Heart left ventricle (tissue), 16 donors: Measurements from ENCODE around the gene NAT10. TPM values are rescaled to one million over a fixed set of nuclear protein-coding genes. Genes with fewer than 3 reads are reported as not detected.

ENCODE experiments used
- ATAC-seq, 4 donors: fragments of 200-7000 bp; cut with Tn5 transposase; one replicate each; pipeline ENCODE4 v1.9.1; 2020 to 2022; ENCODE audit warnings: moderate library complexity in 4 of 4, mild to moderate bottlenecking in 3 of 4, moderate number of reproducible peaks in 1 of 4
- DNase-seq, 5 donors: peaks; one replicate each; pipeline ENCODE4 v3.0.0-alpha.2; 2020
- H3K27ac ChIP-seq, 12 donors: fragments of 200-600 bp; sonication (generic) in 4 of 12; one replicate each; pipeline versions ENCODE4 v1.5.0 to v1.8.0; 2016 to 2022; ENCODE audit warnings: mild to moderate bottlenecking in 2 of 12
- H3K27me3 ChIP-seq, 9 donors: fragments of 200-600 bp; sonication (generic) in 2 of 9; one replicate each; pipeline versions ENCODE4 v1.5.1 to v1.8.0; 2016 to 2022; ENCODE audit warnings: mild to moderate bottlenecking in 3 of 9
- H3K36me3 ChIP-seq, 9 donors: fragments of 200-600 bp; sonication (generic) in 2 of 9; one replicate each; pipeline versions ENCODE4 v1.5.0 to v1.8.0; 2018 to 2022; ENCODE audit warnings: mild to moderate bottlenecking in 2 of 9
- H3K4me1 ChIP-seq, 12 donors: fragments of 200-600 bp; sonication (generic) in 4 of 12; one replicate each; pipeline versions ENCODE4 v1.5.0 to v1.8.0; 2016 to 2022; ENCODE audit warnings: mild to moderate bottlenecking in 3 of 12
- H3K4me3 ChIP-seq, 12 donors: fragments of 200-600 bp; sonication (generic) in 4 of 12; one replicate each; pipeline versions ENCODE4 v1.5.0 to v1.8.0; 2017 to 2022; ENCODE audit warnings: mild to moderate bottlenecking in 9 of 12, moderate library complexity in 4 of 12
- H3K9me3 ChIP-seq, 12 donors: fragments of 200-600 bp; sonication (generic) in 4 of 12; one replicate each; pipeline versions ENCODE4 v1.5.0 to v1.8.0; 2016 to 2022; ENCODE audit warnings: mild to moderate bottlenecking in 1 of 12
- POLR2A ChIP-seq, 2 donors: fragments of 450-650 bp; IDR thresholded peaks; one replicate each; pipeline ENCODE4 v1.6.1; 2017; ENCODE audit warnings: antibody characterized with exemption in 2 of 2, mild to moderate bottlenecking in 2 of 2, moderate library complexity in 2 of 2
- WGBS, 4 donors: extraction: QIAGEN DNeasy Blood & Tissue Kit in 2 of 4; methylation state at CpG; one replicate each; pipeline versions ENCODE4 v1.1.5 to v1.1.7; 2013 to 2018; 5-methylcytosine and 5-hydroxymethylcytosine counted together
- intact Hi-C, 10 donors: fragments of 100-400 bp; cut with DNase I; formaldehyde crosslinking; loops; one replicate each; pipeline versions ENCODE4 v1.11.1 to v1.14.2; 2022
- polyA plus RNA-seq, 2 donors: library from polyadenylated mRNA; stranded (reverse); fragments of 200-250 nt; gene quantifications; one replicate each; pipeline ENCODE4 v1.2.3, GENCODE V29; 2013
- total RNA-seq, 9 donors: library from RNA; depleted of rRNA in 2 of 9; stranded (reverse); fragments of >200 nt in 2 of 9; fragmentation: NEBNext Ultra II Directional in 3 of 9; extraction: Animal tissue kit (Norgen Biotek cat#: 25700) in 3 of 9; gene quantifications; one replicate each; pipeline versions ENCODE4 v1.1.0 to v1.2.4, GENCODE V29; 2016 to 2023
- TF ChIP-seq, protein P1 (sequence below), 12 donors: fragments of 200-600 bp; sonication (generic) in 4 of 12; IDR thresholded peaks; one replicate each; pipeline versions ENCODE4 v1.5.0 to v1.8.0; 2018 to 2022; ENCODE audit warnings: antibody characterized with exemption in 12 of 12, mild to moderate bottlenecking in 5 of 12
- donor health status: ischemic (EF 13 %, LVEDD 7.1; RV severe dilation, severe dysfunction).
- donor health status: healthy with polysubstance abuse.
- donor health status: DM: no; HTN: yes; CAD: no.
- donor health status: DM: no; HTN: no; CAD: no.
- donor health status: ischemic (EF 25% LVEDD 6.9; RV normal size, moderate dysfunction).
- donor health status: ischemic (EF 25% LVEDD 5.7; RV mildly dilated, moderate dysfunction).
- donor health status: healthy.
- donor health status: DM: yes; HTN: yes; CAD: no.
- donor health status: ischemic (EF 35%, LVEDD 5.7; RV mildly dilated, moderate dysfunction).
- donor health status: nonischemic (EF 11% LVEDD 7.7; RV severe dilation, severe dysfunction).
- donor health status: DM: yes; HTN: yes; CAD: no.
- donor health status: PGD.
- donor health status: ischemic (EF 29% LVEDD 5.4; RV normal size, mild dysfunction).
- donor health status: nonischemic (EF 23%, LVEDD 6.1; RV moderate dilation, normal function).

NAT10 gene
- total and polyA plus RNA-seq, 11 donors: 14.5 to 27.1 (median 21.1) TPM

DNA sequence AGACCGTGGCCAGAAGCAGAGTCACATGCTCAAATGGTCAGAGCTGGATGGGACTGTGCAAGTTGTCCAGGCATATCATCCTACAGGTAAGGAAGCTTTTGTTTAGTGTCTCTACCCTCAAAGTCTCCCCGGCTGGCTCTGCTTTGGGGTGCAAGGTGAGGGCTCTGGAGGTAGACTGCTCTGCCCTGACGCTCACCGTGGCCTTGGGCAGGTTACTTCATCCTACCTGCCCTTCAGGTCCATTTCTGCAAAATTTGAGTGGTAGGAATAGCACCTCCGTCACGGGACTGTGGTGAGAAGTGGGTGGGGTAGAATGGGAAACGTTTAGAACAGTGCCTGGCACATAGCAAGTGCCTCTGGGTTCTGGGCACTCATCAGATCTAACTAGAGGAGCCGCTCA lies 42.2 kb downstream of the NAT10 start:
- Histone ChIP-seq H3K27ac (no peak overlapping the region), H3K9me3 (no peaks in the 10 kb centered on the region), H3K4me1 (peaks cover 0 to 8% (median 0%) of the 10 kb centered on the region in 12 donors), H3K36me3 (peaks cover 0 to 98% (median 90%) of the 10 kb centered on the region in 9 donors), H3K27me3 (no peaks in the 10 kb centered on the region), H3K4me3 (no peak overlapping the region)
- intact Hi-C loops: no loop called here
- WGBS, 4 donors: 83 to 87% (median 86%) methylated on average over 8 of the region's 8 CpGs
- DNase-seq (no peak), ATAC-seq (no peak)
- TF ChIP-seq, protein P1, sequence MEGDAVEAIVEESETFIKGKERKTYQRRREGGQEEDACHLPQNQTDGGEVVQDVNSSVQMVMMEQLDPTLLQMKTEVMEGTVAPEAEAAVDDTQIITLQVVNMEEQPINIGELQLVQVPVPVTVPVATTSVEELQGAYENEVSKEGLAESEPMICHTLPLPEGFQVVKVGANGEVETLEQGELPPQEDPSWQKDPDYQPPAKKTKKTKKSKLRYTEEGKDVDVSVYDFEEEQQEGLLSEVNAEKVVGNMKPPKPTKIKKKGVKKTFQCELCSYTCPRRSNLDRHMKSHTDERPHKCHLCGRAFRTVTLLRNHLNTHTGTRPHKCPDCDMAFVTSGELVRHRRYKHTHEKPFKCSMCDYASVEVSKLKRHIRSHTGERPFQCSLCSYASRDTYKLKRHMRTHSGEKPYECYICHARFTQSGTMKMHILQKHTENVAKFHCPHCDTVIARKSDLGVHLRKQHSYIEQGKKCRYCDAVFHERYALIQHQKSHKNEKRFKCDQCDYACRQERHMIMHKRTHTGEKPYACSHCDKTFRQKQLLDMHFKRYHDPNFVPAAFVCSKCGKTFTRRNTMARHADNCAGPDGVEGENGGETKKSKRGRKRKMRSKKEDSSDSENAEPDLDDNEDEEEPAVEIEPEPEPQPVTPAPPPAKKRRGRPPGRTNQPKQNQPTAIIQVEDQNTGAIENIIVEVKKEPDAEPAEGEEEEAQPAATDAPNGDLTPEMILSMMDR (IDR thresholded peaks at IDR 0.05): no peak
- TF ChIP-seq POLR2A (IDR thresholded peaks at IDR 0.05): no peak

DNA sequence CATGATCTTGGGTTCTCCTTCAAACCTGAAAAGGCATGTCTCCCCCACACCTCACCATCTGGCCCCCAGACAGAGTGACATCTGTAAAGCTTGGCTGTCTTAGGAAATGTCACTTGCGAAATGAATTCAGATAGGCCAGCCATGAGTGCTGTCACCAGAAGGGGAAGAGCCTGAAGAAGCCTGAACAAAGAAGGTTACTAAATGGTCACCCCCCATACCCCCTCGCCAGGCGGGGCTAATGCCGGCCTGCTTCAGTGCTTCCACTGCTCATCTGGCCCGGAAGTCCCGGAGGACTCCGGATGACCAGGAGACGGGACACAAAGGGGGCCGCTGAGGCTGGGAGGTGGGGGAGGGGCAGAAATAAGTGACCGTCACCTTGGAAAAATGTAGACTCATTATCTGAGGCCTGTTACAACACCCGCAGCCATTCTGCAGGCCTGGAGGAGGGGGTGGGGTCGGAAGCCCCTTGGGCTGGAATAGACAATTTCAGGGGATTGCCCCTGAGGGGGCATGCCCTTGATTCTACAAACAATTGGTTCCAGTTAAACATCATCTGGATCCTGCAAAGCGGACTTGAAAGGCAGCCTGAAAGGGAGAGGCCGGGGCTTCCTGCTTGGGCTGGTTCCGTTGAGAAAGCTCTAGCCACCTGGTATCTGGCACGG lies 43.2 kb downstream of the NAT10 start:
- no peak for DNase-seq
- ATAC-seq: no peak
- intact Hi-C loops: no loop called here
- Histone ChIP-seq H3K9me3 (no peaks in the 10 kb centered on the region), H3K4me3 (no peak overlapping the region), H3K4me1 (peaks cover 0 to 8% (median 0%) of the 10 kb centered on the region in 12 donors), H3K27me3 (no peaks in the 10 kb centered on the region), H3K36me3 (peaks cover 0 to 97% (median 84%) of the 10 kb centered on the region in 9 donors), H3K27ac (no peak overlapping the region)
- 81 to 88% (median 86%) methylated on average over 16 of the region's 16 CpGs for WGBS, 4 donors
- no peak for TF ChIP-seq POLR2A (IDR thresholded peaks at IDR 0.05)
- TF ChIP-seq, protein P1 (IDR thresholded peaks at IDR 0.05): no peak

DNA sequence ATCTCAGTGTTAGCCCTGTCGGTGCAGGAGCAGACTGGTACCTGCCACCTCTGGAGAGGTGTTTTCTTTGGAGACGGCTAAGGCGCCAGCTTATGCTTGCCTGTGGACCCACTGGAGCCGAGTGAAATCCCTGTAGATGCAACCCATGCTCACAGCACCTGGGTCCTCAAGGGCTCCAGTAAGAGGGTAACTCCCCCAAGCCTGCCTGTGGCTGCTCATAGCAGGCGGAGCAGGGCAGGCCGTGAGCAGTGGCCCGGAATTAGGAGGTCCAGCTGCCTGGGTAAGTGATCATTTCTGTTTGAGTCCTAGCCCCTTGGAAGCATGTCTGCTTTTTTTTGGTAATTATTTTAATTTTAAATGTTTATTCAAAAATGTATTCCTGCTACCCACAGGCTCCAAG lies 43.8 kb downstream of the NAT10 start:
- intact Hi-C loops: no loop called here
- 89 to 96% (median 92%) methylated on average over 7 of the region's 7 CpGs for WGBS, 4 donors
- no peaks in the 10 kb centered on the region for H3K27me3 ChIP-seq

DNA sequence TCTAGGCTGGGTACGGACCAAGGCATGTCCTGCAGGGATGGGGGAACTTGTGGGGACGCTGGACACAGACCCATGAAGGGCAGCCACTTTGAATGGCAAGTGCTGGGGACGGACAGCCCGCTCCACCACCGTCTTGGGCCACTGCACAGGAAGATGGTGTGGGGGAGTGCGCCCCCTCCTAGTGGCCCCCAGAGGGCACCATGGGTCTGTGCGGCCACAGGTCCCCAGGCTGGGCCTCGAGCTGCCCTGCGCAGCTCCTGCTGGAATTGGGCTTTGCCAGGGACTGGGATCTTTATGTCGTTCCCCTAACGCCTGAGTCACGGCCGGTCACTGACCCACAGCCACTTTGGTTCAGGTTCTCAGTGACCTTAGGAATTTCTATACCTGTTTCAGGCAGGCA lies 44.4 kb downstream of the NAT10 start:
- H3K4me3 ChIP-seq: no peak overlapping the region
- no peak for DNase-seq
- peak in 3 of 4 donors; percentile 8 to 49 (median 41) for ATAC-seq
- TF ChIP-seq POLR2A (IDR thresholded peaks at IDR 0.05): no peak
- TF ChIP-seq, protein P1 (IDR thresholded peaks at IDR 0.05): peak in 7 of 12 donors; percentile 7 to 36 (median 23)
- no peaks in the 10 kb centered on the region for H3K27me3 ChIP-seq
- 81 to 85% (median 85%) methylated on average over 8 to 13 of the region's 13 CpGs for WGBS, 4 donors
- intact Hi-C loops: no loop called here
- no peaks in the 10 kb centered on the region for H3K9me3 ChIP-seq
- peaks cover 0 to 96% (median 81%) of the 10 kb centered on the region in 9 donors for H3K36me3 ChIP-seq
- H3K27ac ChIP-seq: no peak overlapping the region
- peaks cover 0 to 19% (median 0%) of the 10 kb centered on the region in 12 donors for H3K4me1 ChIP-seq

More for the DNA sequence above, 43.8 kb downstream of the NAT10 start:
- no peak for ATAC-seq
- DNase-seq: no peak
- H3K4me3 ChIP-seq: no peak overlapping the region
- H3K9me3 ChIP-seq: no peaks in the 10 kb centered on the region
- no peak for TF ChIP-seq POLR2A (IDR thresholded peaks at IDR 0.05)
- TF ChIP-seq, protein P1 (IDR thresholded peaks at IDR 0.05): no peak
- no peak overlapping the region for H3K27ac ChIP-seq
- peaks cover 0 to 14% (median 0%) of the 10 kb centered on the region in 12 donors for H3K4me1 ChIP-seq
- peaks cover 0 to 97% (median 81%) of the 10 kb centered on the region in 9 donors for H3K36me3 ChIP-seq
